Endothelial cell of umbilical vein (primary cell): ENCODE results near the gene GRID1.

Experiments used
- EZH2 ChIP-seq: IDR thresholded peaks from 2 replicates; pipeline ENCODE4 v1.6.1; 2012; ENCODE audit warnings: borderline replicate concordance, low read depth, mild to moderate bottlenecking, moderate library complexity, low read length, inconsistent platforms; ENCODE audit not compliant: severe bottlenecking
- GATA2 ChIP-seq: IDR thresholded peaks from 2 replicates; pipeline ENCODE4 v1.7.0; 2011; ENCODE audit warnings: low read depth, mild to moderate bottlenecking, moderate library complexity, mixed read lengths, low read length; ENCODE audit not compliant: insufficient read length, insufficient read depth
- POLR2A ChIP-seq: IDR thresholded peaks from 2 replicates; pipeline ENCODE4 v1.6.1; 2012; ENCODE audit warnings: low read depth, mild to moderate bottlenecking, control low read depth, low read length
- POLR2AphosphoS5 ChIP-seq: IDR thresholded peaks from 2 replicates; pipeline ENCODE4 v1.6.1; 2012; ENCODE audit warnings: low read depth, mild to moderate bottlenecking, control low read depth, low read length, moderate library complexity; ENCODE audit not compliant: insufficient read depth
- TF ChIP-seq, protein P1 (sequence below), 2 donors: IDR thresholded peaks; 1 replicate in 1 of 2; 2 replicates in 1 of 2; pipeline ENCODE4 v1.5.1; 2011; ENCODE audit warnings: low read length in 2 of 2, mild to moderate bottlenecking in 2 of 2, moderate library complexity in 2 of 2, control low read depth in 1 of 2, inconsistent platforms in 1 of 2, low read depth in 1 of 2; ENCODE audit not compliant: insufficient read depth in 1 of 2; ENCODE audit errors: extremely low read depth in 1 of 2

- TF ChIP-seq POLR2AphosphoS5 (no peak), POLR2A (no peak), EZH2 (no peak), GATA2 (no peak)
- TF ChIP-seq, protein P1, sequence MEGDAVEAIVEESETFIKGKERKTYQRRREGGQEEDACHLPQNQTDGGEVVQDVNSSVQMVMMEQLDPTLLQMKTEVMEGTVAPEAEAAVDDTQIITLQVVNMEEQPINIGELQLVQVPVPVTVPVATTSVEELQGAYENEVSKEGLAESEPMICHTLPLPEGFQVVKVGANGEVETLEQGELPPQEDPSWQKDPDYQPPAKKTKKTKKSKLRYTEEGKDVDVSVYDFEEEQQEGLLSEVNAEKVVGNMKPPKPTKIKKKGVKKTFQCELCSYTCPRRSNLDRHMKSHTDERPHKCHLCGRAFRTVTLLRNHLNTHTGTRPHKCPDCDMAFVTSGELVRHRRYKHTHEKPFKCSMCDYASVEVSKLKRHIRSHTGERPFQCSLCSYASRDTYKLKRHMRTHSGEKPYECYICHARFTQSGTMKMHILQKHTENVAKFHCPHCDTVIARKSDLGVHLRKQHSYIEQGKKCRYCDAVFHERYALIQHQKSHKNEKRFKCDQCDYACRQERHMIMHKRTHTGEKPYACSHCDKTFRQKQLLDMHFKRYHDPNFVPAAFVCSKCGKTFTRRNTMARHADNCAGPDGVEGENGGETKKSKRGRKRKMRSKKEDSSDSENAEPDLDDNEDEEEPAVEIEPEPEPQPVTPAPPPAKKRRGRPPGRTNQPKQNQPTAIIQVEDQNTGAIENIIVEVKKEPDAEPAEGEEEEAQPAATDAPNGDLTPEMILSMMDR (IDR thresholded peaks at IDR 0.05; ENCODE audit: extremely low read depth in 1 of 2, insufficient read depth in 1 of 2, low read depth in 1 of 2, low read length in 2 of 2) = no peak
Observed at GRCh38 chr10:85961479-85962067, 405.0 kb downstream of the GRID1 start.
